Stimulated activated CD8-positive, alpha-beta memory T cell treated with anti-CD3 and anti-CD28 coated beads, Interleukin-15, amount 100 ng/mL, for 4 hours (primary cell): ENCODE measurements around the gene CENPT.
"Not testable (repeated sequence)": the region's sequence is repeated elsewhere in the genome, so short reads cannot be mapped to it uniquely, and the experiment has no call there.

Experiments used
- DNase-seq, 2 donors: peaks; one replicate each; pipeline ENCODE4 v3.0.0-alpha.2; 2020; ENCODE audit warnings: low read depth in 2 of 2

CENPT gene

GRCh38 chr16:67846063-67846319 is 1.5 kb downstream of the CENPT start:
- DNase-seq = no peak

- no peak for DNase-seq
These were observed 2.0 kb downstream of the CENPT start for GRCh38 chr16:67845291-67846062.

DNA sequence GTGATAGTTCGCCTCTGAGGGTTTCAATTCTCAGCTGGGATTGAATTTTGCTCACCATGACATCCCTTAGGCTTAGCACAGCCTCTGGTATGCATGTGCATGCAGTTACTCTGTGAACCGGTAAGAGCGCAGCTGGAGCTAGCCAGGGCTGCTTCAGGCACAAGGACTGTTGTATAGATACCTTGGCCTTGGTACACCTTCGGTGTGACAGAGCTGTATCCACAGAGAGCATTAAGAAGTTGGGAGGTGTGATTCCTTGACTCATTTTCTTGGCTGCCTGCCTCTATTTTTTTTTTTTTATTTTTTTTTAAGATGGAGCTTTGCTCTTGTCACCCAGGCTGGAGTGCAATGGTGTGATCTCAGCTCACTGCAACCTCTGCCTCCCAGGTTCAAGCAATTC is 3.0 kb downstream of the CENPT start:
- no peak for DNase-seq

DNA sequence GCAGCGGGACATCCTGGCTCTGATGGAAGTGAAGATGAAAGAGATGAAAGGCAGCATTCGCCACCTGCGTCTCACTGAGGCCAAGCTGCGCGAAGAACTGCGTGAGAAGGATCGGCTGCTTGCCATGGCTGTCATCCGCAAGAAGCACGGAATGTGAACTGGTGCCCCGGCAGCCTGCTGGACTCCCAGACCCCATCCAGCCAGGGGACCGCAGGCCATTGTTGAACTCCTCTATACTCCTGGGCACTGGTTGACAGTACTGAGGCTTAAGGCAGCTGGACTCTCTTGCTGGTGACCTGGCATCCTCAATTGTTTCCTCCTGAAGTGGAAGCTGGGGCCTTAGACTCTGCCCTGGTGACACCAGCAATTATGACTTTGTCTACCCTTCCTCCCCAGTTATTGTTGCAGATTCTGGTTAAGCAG is 4.1 kb downstream of the CENPT start:
- DNase-seq = no peak

- peak; percentile 7 to 19 for DNase-seq
These were observed 4.8 kb downstream of the CENPT start for GRCh38 chr16:67842509-67843342.

DNA sequence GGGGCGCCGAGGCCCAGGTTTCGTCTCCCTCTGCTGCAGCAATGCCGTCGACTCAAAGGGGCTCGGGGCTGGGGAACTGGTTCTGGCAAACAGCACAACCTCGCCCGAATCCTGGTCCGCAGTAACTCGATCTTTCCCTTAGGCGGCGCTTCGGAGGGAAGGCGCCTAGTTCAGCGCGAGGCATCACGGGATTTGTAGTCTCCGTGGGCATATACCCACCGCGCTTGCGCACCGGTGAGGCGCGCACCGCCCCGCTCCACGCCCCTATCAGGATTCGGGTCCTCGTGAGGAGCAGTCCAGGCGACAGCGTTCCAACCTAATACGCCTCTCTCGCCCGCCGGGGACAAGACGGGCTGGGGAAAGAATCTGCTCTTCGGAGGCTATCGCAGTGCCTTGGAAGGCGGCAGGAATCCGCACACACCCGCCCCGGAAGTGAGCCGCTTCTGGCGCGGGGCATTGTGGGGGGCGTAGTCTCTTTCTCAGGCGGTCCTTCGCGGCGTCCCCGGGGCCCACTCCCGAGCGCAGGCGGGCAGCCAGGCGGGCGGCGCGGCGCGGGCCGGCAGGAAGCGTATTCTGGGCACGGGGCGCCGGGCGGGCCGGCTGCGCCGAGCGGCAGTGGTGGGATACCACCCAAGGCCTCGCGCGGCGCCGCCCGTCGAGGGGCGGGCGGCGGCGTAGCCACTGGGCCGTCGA is 5.5 kb downstream of the CENPT start, which contains the start of gene THAP11:
Gene THAP11, plus strand, starts transcription at position 505 of the 693 bp plus-strand sequence. CDS start 235 bp downstream, outside the sequence.
- DNase-seq = peak; percentile 85 to 89

- no peak for DNase-seq
These were observed 6.2 kb downstream of the CENPT start for GRCh38 chr16:67841198-67841815.

- no peak for DNase-seq
These were observed 9.7 kb downstream of the CENPT start for GRCh38 chr16:67837811-67838210.

GRCh38 chr16:67837190-67837589 is 10.3 kb downstream of the CENPT start:
- not testable (repeated sequence) for DNase-seq

GRCh38 chr16:67834242-67834614 is 13.3 kb downstream of the CENPT start:
- DNase-seq = no peak

- peak; percentile 78 to 81 for DNase-seq
These were observed 13.9 kb downstream of the CENPT start for GRCh38 chr16:67833415-67834241.

DNA sequence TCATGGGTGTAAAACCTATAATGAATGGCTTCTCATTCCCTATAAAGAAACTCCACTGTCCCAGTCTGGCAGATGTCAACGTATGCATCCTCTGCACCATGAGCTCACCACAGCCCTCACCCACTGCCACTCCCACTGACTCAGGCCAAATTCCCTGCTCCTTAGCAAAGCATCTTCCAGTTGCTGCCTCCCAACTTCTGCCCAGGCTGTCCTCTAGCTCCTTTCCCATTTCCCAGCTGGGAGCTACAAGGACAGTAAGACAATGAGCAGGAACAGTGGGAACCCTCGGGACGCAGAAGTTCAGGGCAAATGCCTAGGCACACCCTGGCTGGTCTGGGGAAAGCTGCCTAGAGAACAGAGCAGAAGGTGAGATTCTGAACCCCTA is 14.5 kb downstream of the CENPT start:
- no peak for DNase-seq

- DNase-seq = no peak
These were observed 18.8 kb downstream of the CENPT start for GRCh38 chr16:67828651-67829050.

GRCh38 chr16:67825906-67826305 is 21.6 kb downstream of the CENPT start:
- DNase-seq = no peak

GRCh38 chr16:67825119-67825518 is 22.4 kb downstream of the CENPT start:
- DNase-seq = no peak

- DNase-seq = no peak
These were observed 25.0 kb downstream of the CENPT start for GRCh38 chr16:67822511-67822910.

GRCh38 chr16:67820608-67821259 is 26.8 kb downstream of the CENPT start:
- no peak for DNase-seq

DNA sequence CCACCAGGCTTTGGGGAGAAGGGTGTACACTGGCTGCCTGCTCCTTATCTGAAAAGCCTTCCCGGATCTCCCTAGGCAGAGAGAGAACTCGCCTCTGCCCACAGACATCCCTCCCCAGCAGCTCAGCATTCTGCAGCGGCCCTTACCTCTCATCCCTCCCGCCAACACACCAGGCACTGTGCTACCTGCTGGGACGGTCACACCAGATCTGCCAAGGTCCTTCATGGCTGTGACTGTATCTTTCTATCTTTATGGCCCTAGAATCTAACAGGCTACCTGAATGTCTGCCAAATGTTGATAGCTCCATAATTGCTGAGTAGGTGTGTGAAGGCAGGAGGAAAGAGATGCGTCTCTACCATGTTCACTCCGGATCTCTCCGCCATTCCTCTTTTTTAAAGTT is 32.9 kb downstream of the CENPT start:
- DNase-seq = no peak

DNA sequence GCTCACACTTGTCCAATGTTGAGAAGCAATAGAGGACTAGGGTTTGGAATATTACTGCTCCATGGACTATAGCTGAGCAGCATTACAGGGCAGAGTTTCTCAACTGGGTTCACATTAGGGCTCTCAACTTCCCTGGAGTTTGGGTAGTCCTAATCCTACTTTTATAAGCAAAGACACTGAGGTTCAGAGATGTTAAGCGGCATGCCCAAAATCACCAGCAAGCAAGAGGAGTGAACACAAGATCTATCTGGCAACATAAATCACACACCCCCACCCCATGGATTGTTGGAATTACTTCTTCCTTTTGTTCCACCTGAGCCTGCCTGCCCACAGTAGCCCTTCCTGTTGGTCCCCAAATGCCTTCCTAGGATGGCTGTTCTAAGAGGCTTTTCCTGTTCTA is 35.6 kb downstream of the CENPT start:
- no peak for DNase-seq

GRCh38 chr16:67807148-67807682 is 40.3 kb downstream of the CENPT start:
- DNase-seq = no peak
